Mucosa of rectum (tissue), 2 donors: ENCODE data around the gene RAB15.

Experiments
- H3K27ac ChIP-seq, 2 donors: one replicate each; pipeline ENCODE4 v1.7.0; 2013; ENCODE audit warnings: inconsistent platforms in 2 of 2, low read depth in 2 of 2, low read length in 2 of 2
- H3K27me3 ChIP-seq, 2 donors: one replicate each; pipeline ENCODE4 v1.7.0; 2013; ENCODE audit warnings: low read length in 2 of 2; ENCODE audit not compliant: control insufficient read depth in 2 of 2, insufficient read depth in 2 of 2
- H3K36me3 ChIP-seq, 2 donors: one replicate each; pipeline ENCODE4 v1.7.0; 2013; ENCODE audit warnings: low read length in 2 of 2; ENCODE audit not compliant: control insufficient read depth in 2 of 2, insufficient read depth in 2 of 2
- H3K4me1 ChIP-seq, 2 donors: one replicate each; pipeline ENCODE4 v1.7.0; 2013; ENCODE audit warnings: low read length in 2 of 2, mild to moderate bottlenecking in 1 of 2; ENCODE audit not compliant: control insufficient read depth in 2 of 2, insufficient read depth in 2 of 2
- H3K4me3 ChIP-seq, 2 donors: one replicate each; pipeline ENCODE4 v1.7.0; 2013; ENCODE audit warnings: low read length in 2 of 2
- H3K9ac ChIP-seq, 2 donors: one replicate each; pipeline ENCODE4 v1.7.0; 2013; ENCODE audit warnings: low read length in 2 of 2, low read depth in 1 of 2, mild to moderate bottlenecking in 1 of 2
- H3K9me3 ChIP-seq, 2 donors: one replicate each; pipeline ENCODE4 v1.7.0; 2013; ENCODE audit warnings: low read length in 2 of 2; ENCODE audit not compliant: control insufficient read depth in 2 of 2
- donor health status: healthy.
- donor health status: Normal muscosa, but diverticular disease.

RAB15 gene

GRCh38 chr14:64971491-64971942, 619 bp downstream of the RAB15 start:
- Histone ChIP-seq H3K9ac (peak overlapping the region; percentile 60 to 67), H3K4me1 (peaks cover 17% of the 10 kb centered on the region in 2 donors), H3K4me3 (peak overlapping the region; percentile 71 to 74), H3K27me3 (peaks cover 0 to 3% of the 10 kb centered on the region in 2 donors), H3K36me3 (no peaks in the 10 kb centered on the region), H3K9me3 (no peaks in the 10 kb centered on the region), H3K27ac (peak overlapping the region; percentile 52 to 61)

- Histone ChIP-seq H3K9ac (peak overlapping the region; percentile 8 to 67), H3K27ac (peak overlapping the region; percentile 52 to 61), H3K36me3 (no peaks in the 10 kb centered on the region), H3K27me3 (peaks cover 0 to 3% of the 10 kb centered on the region in 2 donors), H3K4me3 (peak overlapping the region; percentile 71 to 74), H3K4me1 (peaks cover 17% of the 10 kb centered on the region in 2 donors), H3K9me3 (no peaks in the 10 kb centered on the region)
Measured at GRCh38 chr14:64970776-64971477, 1.2 kb downstream of the RAB15 start.

GRCh38 chr14:64970041-64970440, 2.1 kb downstream of the RAB15 start:
- Histone ChIP-seq H3K9ac (peak overlapping the region in 1 of 2 donors; percentile 21), H3K4me1 (peaks cover 17% of the 10 kb centered on the region in 2 donors), H3K36me3 (no peaks in the 10 kb centered on the region), H3K27me3 (peaks cover 0 to 3% of the 10 kb centered on the region in 2 donors), H3K27ac (peak overlapping the region; percentile 50 to 61), H3K9me3 (no peaks in the 10 kb centered on the region), H3K4me3 (peak overlapping the region in 1 of 2 donors; percentile 71)

- Histone ChIP-seq H3K4me3 (no peak overlapping the region), H3K9ac (no peak overlapping the region), H3K9me3 (no peaks in the 10 kb centered on the region), H3K36me3 (no peaks in the 10 kb centered on the region), H3K4me1 (peaks cover 17% of the 10 kb centered on the region in 2 donors), H3K27ac (no peak overlapping the region), H3K27me3 (peaks cover 0 to 3% of the 10 kb centered on the region in 2 donors)
Measured at GRCh38 chr14:64968651-64969050, 3.5 kb downstream of the RAB15 start.

- no peak overlapping the region for H3K9ac ChIP-seq
- no peaks in the 10 kb centered on the region for H3K9me3 ChIP-seq
- H3K36me3 ChIP-seq: no peaks in the 10 kb centered on the region
- H3K27ac ChIP-seq: no peak overlapping the region
- peaks cover 0 to 3% of the 10 kb centered on the region in 2 donors for H3K27me3 ChIP-seq
- peaks cover 17% of the 10 kb centered on the region in 2 donors for H3K4me1 ChIP-seq
- H3K4me3 ChIP-seq: no peak overlapping the region
Measured at GRCh38 chr14:64968167-64968566, 4.0 kb downstream of the RAB15 start.

GRCh38 chr14:64966976-64967375, 5.2 kb downstream of the RAB15 start:
- no peak overlapping the region for H3K27ac ChIP-seq
- no peaks in the 10 kb centered on the region for H3K9me3 ChIP-seq
- peaks cover 11 to 14% of the 10 kb centered on the region in 2 donors for H3K4me1 ChIP-seq
- H3K9ac ChIP-seq: no peak overlapping the region
- no peak overlapping the region for H3K4me3 ChIP-seq
- H3K27me3 ChIP-seq: peaks cover 0 to 3% of the 10 kb centered on the region in 2 donors
- peaks cover 0 to 3% of the 10 kb centered on the region in 2 donors for H3K36me3 ChIP-seq

- Histone ChIP-seq H3K27ac (no peak overlapping the region), H3K4me3 (no peak overlapping the region), H3K9ac (no peak overlapping the region), H3K27me3 (no peaks in the 10 kb centered on the region), H3K4me1 (peaks cover 6 to 11% of the 10 kb centered on the region in 2 donors), H3K36me3 (peaks cover 0 to 3% of the 10 kb centered on the region in 2 donors), H3K9me3 (no peaks in the 10 kb centered on the region)
Measured at GRCh38 chr14:64965356-64966000, 6.7 kb downstream of the RAB15 start.

- H3K9me3 ChIP-seq: no peaks in the 10 kb centered on the region
- H3K9ac ChIP-seq: no peak overlapping the region
- H3K36me3 ChIP-seq: peaks cover 3 to 4% of the 10 kb centered on the region in 2 donors
- no peak overlapping the region for H3K4me3 ChIP-seq
- H3K27ac ChIP-seq: no peak overlapping the region
- no peaks in the 10 kb centered on the region for H3K27me3 ChIP-seq
- peaks cover 3 to 8% of the 10 kb centered on the region in 2 donors for H3K4me1 ChIP-seq
Measured at GRCh38 chr14:64963611-64964010, 8.5 kb downstream of the RAB15 start.

GRCh38 chr14:64960762-64961276, 11.3 kb downstream of the RAB15 start:
- no peak overlapping the region for H3K27ac ChIP-seq

GRCh38 chr14:64958743-64959142, 13.4 kb downstream of the RAB15 start:
- H3K36me3 ChIP-seq: peaks cover 3 to 5% of the 10 kb centered on the region in 2 donors
- no peaks in the 10 kb centered on the region for H3K9me3 ChIP-seq
- H3K9ac ChIP-seq: no peak overlapping the region
- H3K4me1 ChIP-seq: peaks cover 0 to 5% of the 10 kb centered on the region in 2 donors
- H3K4me3 ChIP-seq: no peak overlapping the region
- no peaks in the 10 kb centered on the region for H3K27me3 ChIP-seq
- H3K27ac ChIP-seq: no peak overlapping the region

More at GRCh38 chr14:64960762-64961276, 11.3 kb downstream of the RAB15 start:
- no peaks in the 10 kb centered on the region for H3K27me3 ChIP-seq
- H3K9me3 ChIP-seq: no peaks in the 10 kb centered on the region
- peaks cover 0 to 5% of the 10 kb centered on the region in 2 donors for H3K4me1 ChIP-seq
- no peak overlapping the region for H3K4me3 ChIP-seq
- H3K9ac ChIP-seq: no peak overlapping the region
- H3K36me3 ChIP-seq: peaks cover 3 to 4% of the 10 kb centered on the region in 2 donors
